LHCN-M2 (cell line): Measurements from ENCODE around the gene FOSL2. TPM values are rescaled to one million over a fixed set of nuclear protein-coding genes. Genes with fewer than 3 reads are reported as not detected.

Source experiments
- DNase-seq: peaks from one replicate; pipeline ENCODE4 v3.0.0-alpha.2; 2012; ENCODE audit warnings: low read depth
- total RNA-seq: library from RNA; depleted of rRNA; stranded (reverse); fragments of >200 nt; gene quantifications from 2 replicates; pipeline ENCODE4 v1.2.3, GENCODE V29; 2014

FOSL2 gene
- total RNA-seq, 1 experiment from 2014 or later, result 62.2 TPM

DNA sequence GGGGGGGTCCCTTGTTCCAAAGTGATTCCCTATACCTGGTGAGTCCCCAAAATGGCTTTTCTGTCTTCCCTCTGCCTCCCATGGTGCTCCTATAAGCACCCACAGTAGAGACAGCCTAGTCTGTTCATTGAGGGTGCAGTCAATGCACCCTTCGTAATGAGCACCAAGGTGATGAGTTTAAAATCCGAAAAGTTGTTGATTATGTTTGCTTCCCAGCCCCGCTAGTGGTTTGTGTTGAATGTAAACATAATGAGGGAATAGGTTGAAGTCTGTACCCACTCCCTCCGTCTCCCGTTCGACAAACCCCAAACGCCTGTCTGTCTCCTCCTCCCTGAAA is 2.3 kb downstream of the FOSL2 start:
- DNase-seq, result no peak

DNA sequence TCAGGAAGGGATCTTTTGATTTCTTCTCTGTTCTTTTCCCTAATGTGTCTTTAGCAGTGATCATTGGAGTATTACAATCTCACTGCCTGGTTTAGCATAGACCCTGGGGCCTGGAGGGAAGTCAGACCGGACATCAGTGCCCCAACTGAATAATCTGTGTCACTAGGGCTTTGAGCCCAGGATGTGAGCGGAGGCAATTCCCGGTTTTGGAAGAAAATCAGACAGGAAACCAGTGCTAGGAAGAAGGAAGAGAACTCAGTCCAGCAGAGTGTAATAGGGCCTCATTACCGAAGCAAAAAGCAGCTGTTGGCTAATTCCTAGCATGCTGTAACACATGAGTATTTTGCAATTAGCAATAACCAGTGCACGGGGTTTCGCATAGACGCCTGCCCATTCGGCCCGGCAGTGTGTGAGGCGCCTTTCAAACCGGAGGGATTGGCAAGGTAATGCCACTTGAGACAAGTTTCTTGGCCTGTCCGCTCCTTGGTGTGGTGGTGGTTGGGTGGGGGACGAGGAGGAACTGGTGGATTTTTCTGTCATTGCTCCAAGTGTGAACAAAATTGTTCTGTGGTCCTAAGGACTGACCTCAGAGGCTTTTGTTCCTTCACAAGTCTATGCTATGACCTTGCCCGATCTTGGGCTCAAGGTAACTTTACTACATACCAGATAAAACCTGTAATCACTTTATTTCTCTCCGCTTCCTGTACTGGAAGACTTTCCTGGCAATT is 2.8 kb downstream of the FOSL2 start:
- peak; percentile 75 for DNase-seq

DNA sequence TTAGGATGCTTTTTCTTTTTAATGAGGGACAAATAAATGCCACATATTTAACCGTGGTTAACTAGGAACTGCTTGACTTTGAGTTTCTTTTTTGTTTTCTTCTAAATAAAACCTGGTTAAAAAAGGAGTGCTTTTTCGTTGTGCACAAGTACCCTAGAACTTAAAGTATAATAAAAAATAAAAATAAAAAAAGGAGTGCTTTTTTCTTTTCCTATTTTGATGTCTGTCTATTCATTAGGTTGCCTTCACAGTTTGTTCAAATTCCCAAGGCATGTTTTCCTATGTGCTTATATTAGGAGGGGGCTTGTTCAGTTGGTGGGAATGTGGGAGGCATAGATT is 4.4 kb downstream of the FOSL2 start:
- no peak for DNase-seq

DNA sequence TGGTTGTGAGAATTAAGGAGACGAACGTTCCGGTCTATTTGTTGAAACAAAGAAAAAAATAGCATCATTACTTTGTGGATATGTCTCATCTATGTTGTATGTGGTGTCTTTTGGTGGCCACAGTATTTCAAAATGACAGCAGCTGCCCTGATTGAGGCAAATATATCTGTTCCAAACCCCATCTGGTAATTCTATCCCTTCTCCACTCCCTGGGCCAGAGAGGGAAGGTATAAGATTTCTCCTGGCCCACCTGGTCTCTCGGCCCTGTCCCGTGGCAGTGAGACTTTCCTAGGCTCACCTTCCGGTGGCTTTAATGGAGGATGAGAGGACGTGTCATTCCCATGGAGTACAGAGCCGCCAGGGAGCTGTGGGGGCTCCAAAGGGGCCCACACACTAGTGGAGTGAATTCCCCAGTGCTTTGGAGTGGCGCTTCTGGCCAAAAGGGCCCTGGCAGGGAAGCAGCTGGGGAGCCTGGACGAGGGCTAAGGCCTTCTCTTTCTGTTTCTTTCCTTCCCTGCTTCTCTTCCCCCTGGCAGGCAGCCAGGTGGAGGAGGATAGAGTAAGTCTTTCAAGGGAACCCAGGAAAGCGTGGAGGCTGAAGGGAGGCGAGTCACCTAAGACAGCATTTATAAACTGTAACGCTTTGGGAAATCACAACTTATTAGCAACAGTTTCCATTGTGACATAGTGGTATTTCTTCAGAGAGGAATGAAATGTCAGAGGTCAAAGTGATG is 5.6 kb downstream of the FOSL2 start:
- DNase-seq, result peak; percentile 82

DNA sequence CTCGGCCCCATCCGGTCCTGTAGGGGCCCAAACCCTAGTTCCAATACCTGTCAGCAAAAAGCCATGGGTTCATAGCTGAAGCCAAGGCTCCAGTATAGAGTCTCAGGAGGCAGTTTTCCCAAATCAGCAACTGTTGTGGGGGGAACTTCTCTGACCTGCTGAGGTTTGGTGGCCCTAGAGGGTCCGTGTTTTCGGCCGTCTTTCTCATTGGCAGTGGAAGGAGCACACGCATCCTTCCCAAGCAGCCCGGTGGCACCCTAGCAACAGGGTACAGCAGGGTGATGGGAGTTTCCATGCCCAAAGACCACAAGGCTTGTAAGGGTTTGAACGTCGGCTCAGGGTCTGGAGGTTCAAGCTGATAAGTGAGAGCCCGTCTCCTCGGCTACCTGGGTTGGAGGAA is 6.6 kb downstream of the FOSL2 start:
- no peak for DNase-seq

DNA sequence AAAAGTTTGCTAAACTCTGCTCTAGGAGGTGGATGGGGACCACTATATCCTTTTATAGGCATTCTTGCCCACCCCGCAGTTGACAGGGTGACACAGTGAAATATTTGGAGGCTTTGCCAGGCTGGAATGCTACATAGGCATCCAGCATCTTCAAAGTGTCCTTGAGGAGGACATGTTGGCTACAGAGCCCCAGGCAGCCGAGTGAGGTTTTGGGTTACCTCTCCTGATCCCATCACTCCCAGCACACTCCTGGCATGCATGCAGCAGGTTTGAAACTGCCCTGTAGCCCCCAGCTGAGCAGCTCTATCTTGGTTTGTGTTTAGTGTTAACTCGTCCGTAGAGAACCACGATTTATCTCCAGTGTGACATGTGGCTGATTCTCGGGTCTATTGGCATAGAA is 7.3 kb downstream of the FOSL2 start:
- no peak for DNase-seq

DNA sequence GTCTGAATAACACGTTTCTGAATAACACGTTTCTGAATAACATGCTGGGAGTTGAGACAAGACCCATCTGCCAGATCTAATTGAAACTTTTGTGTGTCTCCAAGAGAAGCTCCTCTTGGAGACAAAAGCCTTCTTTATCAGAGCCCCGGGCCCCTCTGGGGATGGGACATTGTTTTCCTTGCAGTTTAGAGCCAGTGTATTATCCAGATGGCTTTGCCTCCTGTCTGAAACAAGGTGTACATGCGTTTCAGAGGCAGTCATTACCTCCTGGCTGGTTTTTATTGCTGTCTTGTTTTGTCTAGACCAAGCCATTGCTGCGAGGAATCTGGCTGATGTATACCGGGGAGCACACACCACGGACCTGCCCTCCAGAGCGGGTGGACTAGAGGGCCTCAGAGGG is 7.8 kb downstream of the FOSL2 start:
- no peak for DNase-seq

DNA sequence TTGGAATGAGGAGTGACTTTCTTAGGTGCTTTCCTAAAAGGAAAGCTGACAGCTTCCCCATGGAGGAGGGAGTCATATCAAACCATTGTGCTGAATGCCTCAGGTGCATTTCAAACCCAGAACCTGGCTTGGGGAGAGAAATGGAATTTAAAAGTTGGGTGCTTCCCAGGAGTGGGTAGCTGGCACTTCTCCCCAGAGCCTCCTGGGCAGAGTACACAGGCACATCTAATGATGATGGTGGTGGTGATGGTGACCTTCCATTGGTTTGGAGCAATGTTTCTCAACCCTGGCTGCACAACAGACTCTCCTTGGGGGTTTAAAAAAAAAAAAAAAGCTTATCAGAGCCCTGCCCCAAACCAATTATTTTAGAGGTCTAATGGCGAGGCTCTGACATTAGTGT is 8.3 kb downstream of the FOSL2 start:
- no peak for DNase-seq

DNA sequence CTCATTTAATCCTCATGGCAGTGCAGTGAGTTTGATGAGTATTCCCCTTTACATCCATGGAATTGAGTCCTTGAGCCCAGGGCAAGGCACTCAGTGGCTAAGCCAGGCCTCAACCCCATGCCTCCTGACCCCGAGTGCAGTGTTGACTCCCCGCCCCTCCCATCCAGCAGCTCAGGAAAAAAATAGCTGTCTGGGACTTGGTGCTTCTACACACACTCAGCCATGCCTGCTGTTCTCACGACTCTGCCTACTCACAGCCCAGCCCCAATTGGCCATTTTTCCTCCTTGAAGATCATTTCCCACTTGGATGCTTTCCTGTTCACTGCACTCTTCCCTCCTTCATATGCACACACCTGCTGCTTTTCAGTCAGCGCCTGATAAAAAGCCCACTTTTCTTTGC is 8.8 kb downstream of the FOSL2 start:
- DNase-seq, result no peak

DNA sequence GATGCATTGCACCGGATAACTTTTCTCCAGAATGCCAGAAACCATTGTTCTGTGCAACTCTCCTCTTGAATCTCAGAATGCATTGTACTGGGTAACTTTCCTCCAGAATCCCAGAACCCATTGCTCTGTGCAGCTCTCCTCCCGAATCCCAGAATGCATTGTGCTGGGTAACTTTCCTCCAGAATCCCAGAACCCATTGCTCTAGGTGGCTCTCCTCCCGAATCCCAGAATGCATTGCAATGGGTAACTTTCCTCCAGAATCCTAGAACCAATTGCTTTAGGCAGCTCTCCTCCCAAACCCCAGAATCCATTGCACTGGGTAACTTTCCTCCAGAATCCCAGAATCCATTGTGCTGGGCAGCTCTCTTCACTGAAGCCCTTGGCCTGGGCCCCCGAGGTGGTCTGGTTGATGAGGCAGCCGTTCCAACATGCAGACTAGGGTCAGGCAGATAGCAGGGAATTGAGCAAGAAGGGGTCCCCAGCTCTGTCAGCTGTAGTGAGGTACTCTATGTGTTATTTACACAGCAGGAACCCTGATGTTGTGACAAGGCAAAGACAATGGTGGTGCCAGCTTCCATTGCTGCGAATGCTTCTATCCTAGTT is 9.4 kb downstream of the FOSL2 start:
- no peak for DNase-seq

DNA sequence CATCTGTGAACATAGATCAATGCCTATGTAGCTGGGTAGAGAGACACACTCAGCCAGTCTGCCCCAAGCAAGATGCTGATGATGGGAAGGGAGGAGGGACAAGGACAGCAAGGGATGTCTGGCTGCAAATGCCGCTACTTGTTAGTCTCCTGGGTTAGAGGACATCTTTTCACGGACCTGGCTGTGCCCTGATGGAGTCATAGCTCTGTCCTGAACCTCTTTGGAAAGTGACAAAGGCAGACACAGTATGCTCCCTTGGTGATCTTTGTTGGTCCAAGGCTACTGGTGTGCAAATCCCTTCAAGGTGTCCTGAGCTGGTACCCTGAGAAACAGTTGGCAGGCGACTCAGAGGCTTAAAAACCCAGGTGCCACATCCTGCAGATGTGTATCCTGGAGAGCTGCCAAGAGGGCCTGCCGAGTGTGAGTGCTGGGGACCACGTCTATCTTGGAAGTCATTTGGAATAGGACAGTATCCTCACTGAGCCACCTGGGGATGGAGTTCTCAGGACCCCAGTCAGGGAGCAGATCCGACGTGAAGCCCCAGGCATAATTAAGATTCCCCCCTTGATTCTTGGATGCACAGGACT is 10.8 kb downstream of the FOSL2 start:
- no peak for DNase-seq

DNA sequence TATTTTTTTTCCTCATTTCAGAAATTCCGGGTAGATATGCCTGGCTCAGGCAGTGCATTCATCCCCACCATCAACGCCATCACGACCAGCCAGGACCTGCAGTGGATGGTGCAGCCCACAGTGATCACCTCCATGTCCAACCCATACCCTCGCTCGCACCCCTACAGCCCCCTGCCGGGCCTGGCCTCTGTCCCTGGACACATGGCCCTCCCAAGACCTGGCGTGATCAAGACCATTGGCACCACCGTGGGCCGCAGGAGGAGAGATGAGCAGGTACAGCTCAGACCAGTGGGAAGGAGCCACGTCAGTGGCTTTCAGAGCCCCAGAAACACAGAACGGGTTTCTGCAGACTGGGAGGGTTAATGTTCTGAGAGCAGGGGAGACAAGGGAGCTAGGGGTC is 11.4 kb downstream of the FOSL2 start:
- no peak for DNase-seq

DNA sequence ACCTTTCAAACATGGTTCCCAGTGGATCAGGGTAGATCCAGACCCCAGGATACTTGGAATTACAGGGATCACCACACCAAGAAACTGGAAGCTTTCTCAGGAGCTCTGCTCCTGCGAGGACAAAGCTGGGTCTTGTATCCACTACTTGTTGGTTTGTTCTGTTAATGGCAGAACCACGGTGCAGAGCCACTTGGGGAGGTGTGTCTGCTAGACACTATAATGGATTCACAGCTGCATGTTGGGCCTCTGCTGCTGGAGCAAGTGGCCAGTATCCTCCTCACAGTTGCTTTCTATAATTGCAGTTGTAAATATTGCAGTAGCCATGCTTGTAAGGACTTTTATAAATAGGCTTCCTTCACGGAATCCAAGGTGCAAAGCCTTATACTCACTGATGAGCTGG is 12.9 kb downstream of the FOSL2 start:
- no peak for DNase-seq

DNA sequence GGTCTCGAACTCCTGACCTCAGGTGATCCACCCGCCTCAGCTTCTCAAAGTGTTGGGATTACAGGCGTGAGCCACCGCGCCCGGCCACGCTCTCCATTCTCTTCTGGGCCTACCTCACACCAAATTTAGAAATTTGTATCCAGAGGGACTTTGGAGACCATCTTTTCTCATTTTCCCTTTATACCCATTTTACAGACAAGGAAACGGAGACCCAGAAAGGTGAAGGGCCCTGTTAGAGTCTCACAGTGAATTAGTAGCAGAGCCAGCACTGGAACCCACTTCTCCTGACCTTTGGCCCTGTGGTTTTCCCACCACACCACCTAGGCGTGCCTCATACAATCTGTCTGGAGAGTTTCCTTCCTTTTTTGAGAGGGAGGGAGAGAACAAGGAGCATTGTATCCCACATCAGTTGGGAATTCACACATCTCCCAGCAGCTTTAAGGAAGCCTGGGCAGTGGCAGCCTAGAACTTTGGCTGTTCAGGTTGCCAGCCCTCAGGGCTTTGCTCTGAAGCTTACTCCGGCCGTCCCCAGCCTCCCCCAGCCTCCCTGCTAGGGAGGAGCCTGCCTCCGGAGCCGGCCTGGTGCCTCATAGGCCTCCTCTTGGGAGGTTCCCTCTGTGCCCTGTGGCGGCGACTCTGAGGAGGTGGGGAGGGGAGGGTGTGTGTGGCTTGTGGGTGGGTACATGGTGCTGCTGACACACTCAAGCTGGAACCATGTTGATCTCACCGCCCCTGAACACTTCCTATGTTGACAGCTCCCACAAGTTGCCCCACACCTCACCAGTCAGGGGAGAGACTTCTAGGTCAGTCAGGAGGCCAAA is 13.8 kb downstream of the FOSL2 start:
- peak; percentile 76 for DNase-seq

DNA sequence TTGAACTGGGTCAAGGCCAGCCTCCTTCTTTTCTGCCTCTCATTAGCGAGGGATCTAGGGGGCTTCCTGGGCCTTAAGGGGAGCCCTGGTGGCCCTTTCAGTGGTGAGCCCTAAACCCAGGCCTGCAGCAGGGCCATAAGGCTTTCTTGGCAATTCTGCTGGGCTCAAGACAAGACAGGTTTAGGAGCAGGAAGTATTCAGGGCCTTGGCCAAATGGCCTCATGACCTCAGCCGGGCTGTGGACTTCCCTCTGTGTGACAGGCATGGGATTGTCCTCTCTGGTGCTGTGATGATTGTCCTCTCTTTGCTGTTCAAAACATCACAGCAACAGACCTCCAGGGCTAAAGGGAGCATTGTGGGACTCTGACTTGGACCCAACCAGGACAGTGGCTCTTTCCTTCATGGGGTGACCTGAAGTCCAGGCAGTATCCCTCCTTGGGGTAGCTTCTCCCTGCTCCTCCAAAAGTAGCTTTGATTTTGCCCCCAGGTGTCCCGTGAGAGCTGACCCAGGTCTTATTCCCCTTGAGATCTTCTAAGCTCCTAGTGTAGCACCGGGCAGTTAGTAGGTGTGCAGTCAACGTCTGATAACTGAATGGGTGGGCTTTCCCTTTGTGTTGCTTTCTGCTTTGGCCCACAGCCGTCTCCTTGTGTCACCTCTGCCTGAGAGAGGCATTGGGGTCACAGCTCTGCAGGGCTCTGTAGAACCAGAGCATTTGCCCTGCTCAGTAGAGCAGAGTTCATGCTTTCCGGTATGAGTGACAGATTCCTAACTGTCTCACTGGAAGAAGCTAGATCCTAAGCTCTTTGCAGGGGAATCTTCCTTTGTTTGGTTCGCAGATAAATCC is 14.7 kb downstream of the FOSL2 start:
- DNase-seq, result no peak

DNA sequence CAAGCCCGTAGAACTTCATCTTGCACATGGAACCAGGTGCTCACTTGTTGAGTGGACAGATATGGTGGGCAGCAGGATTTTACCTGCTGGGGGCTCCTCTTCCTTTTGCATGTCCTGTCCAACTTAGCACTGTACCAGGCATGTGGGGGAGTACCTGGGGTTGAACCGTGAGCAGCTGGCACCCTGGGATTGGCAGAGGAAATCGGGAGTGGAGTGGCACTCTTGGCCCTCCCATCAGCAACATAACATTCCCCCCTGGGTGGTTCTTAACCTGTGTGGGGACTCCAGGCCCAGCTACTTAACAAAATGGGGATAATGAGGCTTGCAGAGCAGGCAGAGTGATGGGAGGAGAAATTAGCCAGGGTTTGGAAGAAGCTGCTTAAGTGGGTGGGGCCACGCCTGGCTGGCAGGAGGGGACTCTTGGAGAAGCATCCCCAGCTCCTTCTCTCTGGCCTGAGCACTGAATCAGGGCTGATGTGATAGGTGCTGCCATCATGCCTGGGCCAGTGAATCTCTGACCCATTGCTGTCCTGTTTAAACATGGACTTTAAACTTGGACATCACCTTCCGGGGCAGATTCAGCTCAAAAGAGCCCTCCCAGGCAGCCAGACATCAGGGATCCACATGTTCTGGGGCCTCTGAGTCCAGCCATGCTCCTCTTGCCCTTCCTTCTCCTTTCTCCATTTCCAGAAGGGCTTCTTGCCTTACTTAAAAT is 15.5 kb downstream of the FOSL2 start:
- DNase-seq, result no peak

DNA sequence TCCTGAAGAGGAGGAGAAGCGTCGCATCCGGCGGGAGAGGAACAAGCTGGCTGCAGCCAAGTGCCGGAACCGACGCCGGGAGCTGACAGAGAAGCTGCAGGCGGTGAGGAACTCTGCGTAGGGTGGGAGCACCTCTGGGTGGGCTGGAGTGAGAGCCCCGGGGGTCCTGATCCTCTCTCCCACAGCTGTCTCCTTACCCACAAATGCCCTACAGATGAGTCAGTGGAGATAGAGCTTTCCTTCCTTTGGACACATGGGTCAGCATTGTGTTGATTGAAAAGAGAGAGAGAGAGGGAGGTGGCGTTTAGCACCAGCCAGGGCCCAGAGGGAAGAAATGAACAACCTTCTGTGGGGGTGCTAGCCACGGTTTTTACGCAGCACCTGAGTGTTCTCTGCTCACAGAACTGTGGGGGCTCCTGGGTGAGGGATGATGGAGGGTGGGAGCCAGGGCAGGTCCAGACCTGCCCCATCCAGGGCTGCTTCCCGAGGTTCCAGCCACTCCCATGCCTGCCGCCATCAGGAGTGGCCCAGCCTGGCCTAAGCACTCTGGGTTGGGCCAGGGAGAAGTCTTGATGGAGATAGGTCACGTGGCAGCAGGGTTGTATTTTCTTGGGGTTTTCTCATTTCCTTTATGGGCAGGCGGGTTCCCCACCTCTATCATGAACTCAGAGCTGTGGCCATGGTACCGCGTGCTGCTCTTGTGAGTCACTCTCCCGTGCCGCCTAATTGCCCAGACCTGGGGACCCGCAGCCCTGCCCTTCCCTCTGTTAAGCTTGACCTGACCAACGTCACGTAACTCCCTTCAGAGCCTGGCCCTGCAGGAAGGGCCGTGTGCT is 16.3 kb downstream of the FOSL2 start:
- peak; percentile 95 for DNase-seq

DNA sequence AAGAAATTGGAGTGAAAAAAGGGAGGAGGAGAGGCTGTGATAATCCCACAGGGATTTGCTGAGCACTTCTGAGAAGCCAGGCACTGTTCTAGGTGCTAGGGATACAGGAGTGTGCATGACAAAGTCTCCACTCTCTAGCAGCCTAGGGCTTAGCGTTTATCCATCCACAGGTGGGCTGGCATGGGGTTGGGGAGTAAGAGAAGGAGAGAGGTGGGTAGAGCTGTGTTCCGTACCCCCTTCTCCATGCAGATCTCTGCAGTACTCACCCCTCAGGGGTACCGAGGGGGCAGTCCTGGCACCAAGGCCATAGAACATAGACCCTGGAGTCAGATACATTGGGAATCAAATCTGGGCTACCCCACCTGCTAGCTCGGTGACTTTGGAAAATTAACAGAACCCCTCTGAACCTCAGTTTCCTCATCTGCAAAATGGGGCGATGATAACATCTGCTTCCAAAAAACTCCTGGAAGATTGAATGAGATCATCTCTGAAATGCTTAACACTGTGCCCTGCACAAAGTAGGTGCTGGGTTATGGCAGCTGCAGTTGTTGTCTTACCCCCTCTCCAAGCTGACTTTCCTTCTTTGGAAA is 18.6 kb downstream of the FOSL2 start:
- no peak for DNase-seq
